ENCODE measurements around the gene ZNF787.

GRCh38 chr19:56141417-56141993, 20.4 kb upstream of the ZNF787 start:
- TF ChIP-seq CTCF (IDR thresholded peaks at IDR 0.05 in 8 of 11, conservative IDR thresholded peaks at IDR 0.05 in 3 of 11) (no peak), POLR2A (IDR thresholded peaks at IDR 0.05) (no peak)

Measured in spleen (tissue), 7 donors.